ENCODE results near the gene SLC22A12. TPM values are rescaled to one million over a fixed set of nuclear protein-coding genes. Genes with fewer than 3 reads are reported as not detected.

SLC22A12 gene
- total RNA-seq, 1 donor from 2014 or later: not detected

- no peak overlapping the region for H3K4me3 Mint-ChIP-seq (ENCODE audit: unreplicated experiment)
- H3K27ac Mint-ChIP-seq (ENCODE audit: unreplicated experiment): no peak overlapping the region
- H3K27me3 Mint-ChIP-seq (ENCODE audit: unreplicated experiment): peaks cover 19% of the 10 kb centered on the region
- no peaks in the 10 kb centered on the region for H3K36me3 Mint-ChIP-seq (ENCODE audit: unreplicated experiment)
- H3K9me3 Mint-ChIP-seq (ENCODE audit: unreplicated experiment): no peaks in the 10 kb centered on the region
- no peak for TF ChIP-seq CTCF (IDR thresholded peaks at IDR 0.05)
- DNase-seq (ENCODE audit: extremely low spot score, unreplicated experiment): no peak
- H3K4me1 Mint-ChIP-seq (ENCODE audit: unreplicated experiment): no peaks in the 10 kb centered on the region
Observed at GRCh38 chr11:64580412-64580811, 10.6 kb upstream of the SLC22A12 start.

GRCh38 chr11:64581057-64581523, 9.9 kb upstream of the SLC22A12 start:
- H3K36me3 Mint-ChIP-seq (ENCODE audit: unreplicated experiment): no peaks in the 10 kb centered on the region
- no peak overlapping the region for H3K27ac Mint-ChIP-seq (ENCODE audit: unreplicated experiment)
- no peaks in the 10 kb centered on the region for H3K9me3 Mint-ChIP-seq (ENCODE audit: unreplicated experiment)
- no peak overlapping the region for H3K4me3 Mint-ChIP-seq (ENCODE audit: unreplicated experiment)
- no peak for TF ChIP-seq CTCF (IDR thresholded peaks at IDR 0.05)
- H3K4me1 Mint-ChIP-seq (ENCODE audit: unreplicated experiment): no peaks in the 10 kb centered on the region
- H3K27me3 Mint-ChIP-seq (ENCODE audit: unreplicated experiment): peaks cover 19% of the 10 kb centered on the region
- no peak for DNase-seq (ENCODE audit: extremely low spot score, unreplicated experiment)

GRCh38 chr11:64582885-64583284, 8.1 kb upstream of the SLC22A12 start:
- Mint-ChIP-seq H3K9me3 (ENCODE audit: unreplicated experiment) (no peaks in the 10 kb centered on the region), H3K27me3 (ENCODE audit: unreplicated experiment) (peaks cover 20% of the 10 kb centered on the region), H3K4me1 (ENCODE audit: unreplicated experiment) (no peaks in the 10 kb centered on the region), H3K36me3 (ENCODE audit: unreplicated experiment) (no peaks in the 10 kb centered on the region), H3K27ac (ENCODE audit: unreplicated experiment) (no peak overlapping the region), H3K4me3 (ENCODE audit: unreplicated experiment) (no peak overlapping the region)
- DNase-seq (ENCODE audit: extremely low spot score, unreplicated experiment): no peak
- no peak for TF ChIP-seq CTCF (IDR thresholded peaks at IDR 0.05)

GRCh38 chr11:64583296-64584262, 7.4 kb upstream of the SLC22A12 start:
- no peak for TF ChIP-seq CTCF (IDR thresholded peaks at IDR 0.05)
- Mint-ChIP-seq H3K9me3 (ENCODE audit: unreplicated experiment) (peaks cover 2% of the 10 kb centered on the region), H3K4me3 (ENCODE audit: unreplicated experiment) (no peak overlapping the region), H3K27ac (ENCODE audit: unreplicated experiment) (no peak overlapping the region), H3K36me3 (ENCODE audit: unreplicated experiment) (no peaks in the 10 kb centered on the region), H3K27me3 (ENCODE audit: unreplicated experiment) (peaks cover 21% of the 10 kb centered on the region), H3K4me1 (ENCODE audit: unreplicated experiment) (no peaks in the 10 kb centered on the region)
- DNase-seq (ENCODE audit: extremely low spot score, unreplicated experiment): no peak

GRCh38 chr11:64585150-64585549, 5.9 kb upstream of the SLC22A12 start:
- Mint-ChIP-seq H3K27ac (ENCODE audit: unreplicated experiment) (no peak overlapping the region), H3K27me3 (ENCODE audit: unreplicated experiment) (peaks cover 18% of the 10 kb centered on the region), H3K4me1 (ENCODE audit: unreplicated experiment) (no peaks in the 10 kb centered on the region), H3K4me3 (ENCODE audit: unreplicated experiment) (no peak overlapping the region), H3K36me3 (ENCODE audit: unreplicated experiment) (no peaks in the 10 kb centered on the region), H3K9me3 (ENCODE audit: unreplicated experiment) (peaks cover 4% of the 10 kb centered on the region)
- no peak for TF ChIP-seq CTCF (IDR thresholded peaks at IDR 0.05)
- no peak for DNase-seq (ENCODE audit: extremely low spot score, unreplicated experiment)
